ENCODE measurements around the gene NCMAP.
A peak's percentile ranks its signal among the peaks of the same experiment; 100 is the strongest.

The NCMAP gene

GRCh38 chr1:24575905-24576587, 20.2 kb downstream of the NCMAP start:
- DNase-seq, result no peak

GRCh38 chr1:24578846-24579245, 23.0 kb downstream of the NCMAP start:
- no peak for DNase-seq

GRCh38 chr1:24580756-24581155, 24.9 kb downstream of the NCMAP start:
- no peak for DNase-seq

- no peak for DNase-seq
Measured at GRCh38 chr1:24584171-24584647, 28.3 kb downstream of the NCMAP start.

- DNase-seq, result no peak
Measured at GRCh38 chr1:24586119-24586518, 30.2 kb downstream of the NCMAP start.

GRCh38 chr1:24586970-24587820, 31.3 kb downstream of the NCMAP start:
- peak; percentile 33 to 42 for DNase-seq

- DNase-seq, result no peak
Measured at GRCh38 chr1:24588573-24588972, 32.7 kb downstream of the NCMAP start.

- DNase-seq, result no peak
Measured at GRCh38 chr1:24589200-24589599, 33.3 kb downstream of the NCMAP start.

- no peak for DNase-seq
Measured at GRCh38 chr1:24591781-24592180, 35.9 kb downstream of the NCMAP start.

- no peak for DNase-seq
Measured at GRCh38 chr1:24594328-24594598, 38.4 kb downstream of the NCMAP start.

- DNase-seq, result no peak
Measured at GRCh38 chr1:24596401-24596880, 40.6 kb downstream of the NCMAP start.

- DNase-seq, result no peak
Measured at GRCh38 chr1:24599265-24599664, 43.4 kb downstream of the NCMAP start.

- no peak for DNase-seq
Measured at GRCh38 chr1:24600551-24600950, 44.7 kb downstream of the NCMAP start.

GRCh38 chr1:24605534-24606295, 49.8 kb downstream of the NCMAP start:
- no peak for DNase-seq

GRCh38 chr1:24606296-24606605, 50.4 kb downstream of the NCMAP start:
- no peak for DNase-seq

- no peak for DNase-seq
Measured at GRCh38 chr1:24606621-24607020, 50.7 kb downstream of the NCMAP start.

- DNase-seq, result no peak
Measured at GRCh38 chr1:24609949-24610517, 54.1 kb downstream of the NCMAP start.

GRCh38 chr1:24619376-24619775, 63.5 kb downstream of the NCMAP start:
- DNase-seq, result no peak

- no peak for DNase-seq
Measured at GRCh38 chr1:24620678-24621077, 64.8 kb downstream of the NCMAP start.

- no peak for DNase-seq
Measured at GRCh38 chr1:24621121-24621520, 65.2 kb downstream of the NCMAP start.

- DNase-seq, result no peak
Measured at GRCh38 chr1:24622218-24622617, 66.3 kb downstream of the NCMAP start.

GRCh38 chr1:24632832-24633175, 76.9 kb downstream of the NCMAP start:
- no peak for DNase-seq

- DNase-seq, result no peak
Measured at GRCh38 chr1:24635195-24635843, 79.4 kb downstream of the NCMAP start.
